GM18526 (cell line): ENCODE data around the gene TRAPPC12.

ENCODE experiments used
- POLR2A ChIP-seq: IDR thresholded peaks from 3 replicates; pipeline ENCODE4 v1.6.1; 2011; ENCODE audit not compliant: insufficient read length; ENCODE audit errors: extremely low read depth

TRAPPC12 gene

GRCh38 chr2:3476321-3476984 lies 97.0 kb downstream of the TRAPPC12 start:
- TF ChIP-seq POLR2A = no peak

DNA sequence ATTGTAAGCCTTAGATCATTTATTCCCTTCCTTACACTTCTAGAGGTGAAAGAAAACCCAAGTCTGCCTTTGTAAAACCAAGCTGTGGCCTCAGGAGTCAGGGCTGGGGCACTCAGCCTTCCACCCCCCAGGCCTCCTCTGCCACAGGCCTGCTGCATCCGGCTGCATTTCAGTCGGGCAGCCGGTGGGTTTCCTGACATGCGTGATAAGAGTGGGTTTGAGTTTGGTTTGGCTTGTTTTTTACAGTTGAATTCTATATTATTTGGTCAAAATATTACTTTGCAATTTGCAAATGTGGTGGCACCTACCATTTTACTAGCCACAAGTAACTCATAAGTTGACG lies 97.5 kb downstream of the TRAPPC12 start:
- no peak for TF ChIP-seq POLR2A

DNA sequence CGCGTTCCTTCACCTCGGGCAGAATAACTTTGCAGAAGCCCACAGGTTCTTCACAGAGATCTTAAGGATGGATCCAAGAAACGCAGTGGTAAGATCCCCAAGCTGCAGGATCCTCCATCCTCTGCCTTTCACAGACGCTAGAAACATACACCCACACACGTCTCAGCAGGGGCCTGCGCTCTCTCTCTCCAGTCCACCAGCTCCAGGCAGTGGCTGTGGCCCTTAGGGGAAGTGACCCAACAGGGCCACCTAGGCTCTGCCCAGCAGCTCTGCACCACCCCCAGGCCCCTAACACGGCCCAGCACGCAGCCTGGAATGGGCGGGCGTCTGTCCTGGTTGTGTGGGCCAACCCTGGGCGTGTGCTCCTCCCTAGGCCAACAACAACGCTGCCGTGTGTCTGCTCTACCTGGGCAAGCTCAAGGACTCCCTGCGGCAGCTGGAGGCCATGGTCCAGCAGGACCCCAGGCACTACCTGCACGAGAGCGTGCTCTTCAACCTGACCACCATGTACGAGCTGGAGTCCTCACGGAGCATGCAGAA lies 99.4 kb downstream of the TRAPPC12 start:
- no peak for TF ChIP-seq POLR2A

- TF ChIP-seq POLR2A = no peak
Observed at GRCh38 chr2:3479430-3480320, 100.2 kb downstream of the TRAPPC12 start.

DNA sequence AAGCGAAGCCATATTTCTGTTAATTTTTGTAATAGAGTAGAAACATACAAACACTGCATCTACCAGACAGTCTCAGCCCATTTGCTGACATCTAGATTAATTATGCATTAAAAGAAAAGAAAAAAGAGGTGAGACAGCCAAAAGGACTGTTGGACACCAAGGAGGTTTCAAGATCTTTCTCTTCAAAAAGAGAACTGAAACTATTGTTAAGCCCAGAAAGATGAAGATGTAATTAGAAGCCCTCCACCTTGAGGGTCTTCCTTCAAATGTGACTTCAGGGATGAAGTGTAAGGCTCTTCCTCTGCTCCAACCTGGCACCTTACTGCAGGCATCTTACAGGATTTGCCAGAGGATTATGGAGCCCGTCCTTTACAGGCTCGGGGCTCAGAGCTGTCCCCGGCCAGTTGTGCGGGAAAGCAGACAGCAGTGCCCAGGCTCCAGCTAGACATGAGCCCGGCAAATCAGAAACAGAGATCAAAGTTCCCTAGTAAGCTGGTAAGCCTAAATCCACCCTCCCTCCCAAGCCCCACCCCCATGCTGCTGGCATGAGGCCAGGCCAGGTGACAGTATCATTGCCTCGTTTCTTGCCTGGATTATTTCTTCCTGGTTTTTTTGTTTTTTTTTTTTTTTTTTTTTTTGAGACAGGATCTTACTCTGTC lies 101.0 kb downstream of the TRAPPC12 start:
- TF ChIP-seq POLR2A = no peak

- TF ChIP-seq POLR2A = no peak
Observed at GRCh38 chr2:3481011-3481400, 101.5 kb downstream of the TRAPPC12 start.

- no peak for TF ChIP-seq POLR2A
Observed at GRCh38 chr2:3481736-3482362, 102.4 kb downstream of the TRAPPC12 start.

- no peak for TF ChIP-seq POLR2A
Observed at GRCh38 chr2:3482363-3482821, 102.9 kb downstream of the TRAPPC12 start.

GRCh38 chr2:3483227-3483985 lies 103.9 kb downstream of the TRAPPC12 start:
- TF ChIP-seq POLR2A = no peak

DNA sequence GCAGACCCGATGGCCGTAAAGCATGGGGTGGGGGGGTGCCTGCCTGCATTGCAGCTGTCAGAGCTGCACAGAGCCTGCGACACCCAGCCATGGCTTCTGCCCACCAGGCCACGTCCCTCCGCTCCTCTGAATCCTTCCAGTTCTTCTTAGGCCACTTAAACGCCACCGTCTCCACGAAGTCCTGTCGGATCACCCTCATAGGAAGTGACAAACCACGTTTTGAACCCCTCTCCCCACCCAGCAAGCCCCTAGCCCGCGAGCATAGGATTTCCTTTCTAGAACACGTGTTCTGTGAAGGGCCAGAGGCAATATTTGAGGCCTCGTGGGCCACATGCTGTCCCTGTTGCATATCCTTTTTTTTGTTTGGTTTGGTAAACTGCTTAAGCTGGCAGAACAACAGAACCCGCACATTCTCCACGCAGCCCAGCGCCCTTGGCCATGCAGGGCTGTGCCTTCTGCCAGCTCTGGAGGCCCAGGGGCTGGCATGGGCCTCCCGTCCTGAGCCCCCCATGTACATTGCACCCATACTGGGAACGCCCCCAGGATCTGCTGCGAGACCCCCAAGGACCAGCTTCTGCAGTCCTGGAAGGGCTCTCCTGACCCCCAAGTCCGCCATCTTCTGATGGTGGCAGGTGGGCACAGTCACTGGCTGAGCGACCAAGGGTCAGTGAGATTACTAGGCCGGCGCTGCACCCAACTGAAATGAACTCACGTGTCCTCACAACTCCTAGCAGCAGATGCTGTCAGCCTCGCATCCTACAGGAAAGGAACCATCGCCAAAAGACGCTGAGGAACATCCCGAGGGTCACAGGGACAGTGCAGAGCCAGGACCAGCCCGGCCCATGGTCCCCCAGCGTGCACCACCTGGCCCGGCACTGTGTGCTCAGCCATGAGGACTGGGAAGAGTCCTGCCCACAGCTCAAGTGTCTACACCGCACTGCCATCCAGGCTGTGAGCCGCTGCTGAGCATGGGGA lies 104.8 kb downstream of the TRAPPC12 start:
- no peak for TF ChIP-seq POLR2A

GRCh38 chr2:3485166-3485565 lies 105.7 kb downstream of the TRAPPC12 start:
- no peak for TF ChIP-seq POLR2A

GRCh38 chr2:3486047-3487027 lies 106.8 kb downstream of the TRAPPC12 start:
- no peak for TF ChIP-seq POLR2A
